Skeletal muscle cell (primary cell): ENCODE data around the gene NEMP1.

Experiments
- DNase-seq: peaks from one replicate; pipeline ENCODE4 v3.0.0-alpha.2; 2010; ENCODE audit warnings: low read depth
- H3K4me3 ChIP-seq: 2 replicates; pipeline ENCODE4 v1.5.1; 2011; ENCODE audit warnings: low read depth, mild to moderate bottlenecking, control low read depth, low read length, moderate library complexity

NEMP1 gene

GRCh38 chr12:57109207-57110103, 30.9 kb upstream of the NEMP1 start:
- no peak for DNase-seq
- H3K4me3 ChIP-seq: peak overlapping the region; percentile 76

GRCh38 chr12:57107456-57108155, 29.0 kb upstream of the NEMP1 start:
- DNase-seq: no peak
- no peak overlapping the region for H3K4me3 ChIP-seq

GRCh38 chr12:57106021-57106708, 27.6 kb upstream of the NEMP1 start:
- DNase-seq: no peak
- H3K4me3 ChIP-seq: no peak overlapping the region

GRCh38 chr12:57105011-57105753, 26.6 kb upstream of the NEMP1 start:
- H3K4me3 ChIP-seq: no peak overlapping the region
- no peak for DNase-seq

GRCh38 chr12:57104292-57104910, 25.8 kb upstream of the NEMP1 start:
- no peak for DNase-seq
- H3K4me3 ChIP-seq: no peak overlapping the region

- no peak overlapping the region for H3K4me3 ChIP-seq
- DNase-seq: no peak
Observed at GRCh38 chr12:57103856-57104255, 25.3 kb upstream of the NEMP1 start.

- H3K4me3 ChIP-seq: no peak overlapping the region
- DNase-seq: no peak
Observed at GRCh38 chr12:57101892-57102695, 23.5 kb upstream of the NEMP1 start.

GRCh38 chr12:57099766-57100165, 21.2 kb upstream of the NEMP1 start:
- H3K4me3 ChIP-seq: no peak overlapping the region
- DNase-seq: no peak

- H3K4me3 ChIP-seq: no peak overlapping the region
- DNase-seq: no peak
Observed at GRCh38 chr12:57099047-57099714, 20.6 kb upstream of the NEMP1 start.

GRCh38 chr12:57098546-57098945, 20.0 kb upstream of the NEMP1 start:
- no peak for DNase-seq
- H3K4me3 ChIP-seq: no peak overlapping the region

GRCh38 chr12:57097554-57097835, 18.9 kb upstream of the NEMP1 start:
- no peak for DNase-seq
- H3K4me3 ChIP-seq: no peak overlapping the region

GRCh38 chr12:57096748-57097553, 18.4 kb upstream of the NEMP1 start:
- no peak overlapping the region for H3K4me3 ChIP-seq
- DNase-seq: no peak

GRCh38 chr12:57096099-57096572, 17.5 kb upstream of the NEMP1 start:
- H3K4me3 ChIP-seq: no peak overlapping the region
- no peak for DNase-seq

GRCh38 chr12:57095440-57095839, 16.8 kb upstream of the NEMP1 start:
- no peak for DNase-seq

GRCh38 chr12:57094208-57095160, 15.9 kb upstream of the NEMP1 start:
- DNase-seq: no peak
- no peak overlapping the region for H3K4me3 ChIP-seq

More at GRCh38 chr12:57095440-57095839, 16.8 kb upstream of the NEMP1 start:
- H3K4me3 ChIP-seq: no peak overlapping the region
